Peyer's patch (tissue), 4 donors: ENCODE results near the gene ELK3.

Experiments used
- POLR2A ChIP-seq, 2 donors: fragments of 450-650 bp; IDR thresholded peaks; one replicate each; pipeline ENCODE4 v1.5.1; 2017; ENCODE audit warnings: antibody characterized with exemption in 2 of 2, mild to moderate bottlenecking in 2 of 2, moderate library complexity in 2 of 2
- TF ChIP-seq, protein P1 (sequence below), 6 experiments: fragments of 450-650 bp in 4 of 6; fragments of 200-600 bp in 2 of 6; sonication (generic) in 1 of 6; IDR thresholded peaks; one replicate each; pipeline ENCODE4 v1.5.1; 2017 to 2019; ENCODE audit warnings: antibody characterized with exemption in 6 of 6, mild to moderate bottlenecking in 3 of 6, moderate library complexity in 1 of 6

DNA sequence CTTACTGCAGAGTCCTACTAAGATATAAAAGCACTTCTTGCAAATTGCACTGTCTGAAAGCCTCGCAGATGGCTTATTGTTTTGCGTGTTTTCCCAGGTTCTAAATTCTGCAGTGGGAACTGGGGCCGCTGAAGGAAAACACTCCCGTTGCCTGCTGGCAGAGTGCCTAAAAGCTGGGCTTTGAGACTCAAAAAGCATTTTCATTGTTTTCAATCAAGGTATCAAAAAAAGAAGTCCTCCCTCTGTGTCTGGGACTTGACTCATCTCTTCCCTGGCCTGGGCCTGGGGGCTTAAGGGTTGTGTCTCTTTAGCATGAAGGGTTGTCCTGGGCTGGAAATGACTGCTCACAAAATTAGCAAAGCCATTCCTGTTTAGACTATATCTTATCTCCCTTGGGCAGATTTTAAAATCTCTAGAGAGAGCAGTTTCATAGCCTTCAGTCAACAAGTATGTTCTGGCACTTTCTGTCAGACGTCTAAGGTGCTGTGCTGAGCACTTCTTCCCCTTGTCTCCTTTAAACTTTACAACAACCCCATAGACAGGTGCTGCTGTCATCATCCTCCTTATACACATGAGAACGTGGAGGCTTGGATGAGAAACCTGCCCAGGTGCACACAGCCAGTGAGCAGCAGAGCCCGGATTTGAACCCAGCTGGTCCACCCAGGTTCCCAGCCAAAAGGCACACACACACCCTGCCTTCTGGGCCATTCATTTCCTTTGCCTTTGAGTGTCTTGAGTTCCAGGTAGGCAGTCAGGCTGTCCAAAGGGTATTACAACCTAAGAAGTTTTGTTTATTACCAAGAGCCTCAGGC is 31.1 kb downstream of the ELK3 start:
- TF ChIP-seq, protein P1, sequence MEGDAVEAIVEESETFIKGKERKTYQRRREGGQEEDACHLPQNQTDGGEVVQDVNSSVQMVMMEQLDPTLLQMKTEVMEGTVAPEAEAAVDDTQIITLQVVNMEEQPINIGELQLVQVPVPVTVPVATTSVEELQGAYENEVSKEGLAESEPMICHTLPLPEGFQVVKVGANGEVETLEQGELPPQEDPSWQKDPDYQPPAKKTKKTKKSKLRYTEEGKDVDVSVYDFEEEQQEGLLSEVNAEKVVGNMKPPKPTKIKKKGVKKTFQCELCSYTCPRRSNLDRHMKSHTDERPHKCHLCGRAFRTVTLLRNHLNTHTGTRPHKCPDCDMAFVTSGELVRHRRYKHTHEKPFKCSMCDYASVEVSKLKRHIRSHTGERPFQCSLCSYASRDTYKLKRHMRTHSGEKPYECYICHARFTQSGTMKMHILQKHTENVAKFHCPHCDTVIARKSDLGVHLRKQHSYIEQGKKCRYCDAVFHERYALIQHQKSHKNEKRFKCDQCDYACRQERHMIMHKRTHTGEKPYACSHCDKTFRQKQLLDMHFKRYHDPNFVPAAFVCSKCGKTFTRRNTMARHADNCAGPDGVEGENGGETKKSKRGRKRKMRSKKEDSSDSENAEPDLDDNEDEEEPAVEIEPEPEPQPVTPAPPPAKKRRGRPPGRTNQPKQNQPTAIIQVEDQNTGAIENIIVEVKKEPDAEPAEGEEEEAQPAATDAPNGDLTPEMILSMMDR (IDR thresholded peaks at IDR 0.05), result no peak
- TF ChIP-seq POLR2A (IDR thresholded peaks at IDR 0.05), result no peak
